Mucosa of descending colon (tissue), 3 donors: ENCODE measurements around the gene PLAU. TPM values are rescaled to one million over a fixed set of nuclear protein-coding genes. Genes with fewer than 3 reads are reported as not detected.
A peak's percentile ranks its signal among the peaks of the same experiment; 100 is the strongest.

Source experiments
- ATAC-seq: fragments of 200-7000 bp; cut with Tn5 transposase; one replicate; pipeline ENCODE4 v1.9.1; 2020; ENCODE audit warnings: mild to moderate bottlenecking, moderate library complexity
- DNase-seq, 3 donors: peaks; one replicate each; pipeline ENCODE4 v3.0.0-alpha.2; 2020
- H3K36me3 ChIP-seq: fragments of 200-600 bp; one replicate; pipeline ENCODE4 v1.8.0; 2021; ENCODE audit warnings: low read depth, mild to moderate bottlenecking
- H3K4me1 ChIP-seq: fragments of 200-600 bp; one replicate; pipeline ENCODE4 v1.8.0; 2021; ENCODE audit warnings: low read depth, mild to moderate bottlenecking
- H3K4me3 ChIP-seq: fragments of 200-600 bp; one replicate; pipeline ENCODE4 v1.8.0; 2021; ENCODE audit warnings: mild to moderate bottlenecking
- H3K9me3 ChIP-seq: fragments of 200-600 bp; one replicate; pipeline ENCODE4 v1.8.0; 2021; ENCODE audit warnings: mild to moderate bottlenecking
- CTCF ChIP-seq: fragments of 200-600 bp; IDR thresholded peaks from one replicate; pipeline ENCODE4 v1.8.0; 2022; ENCODE audit warnings: antibody characterized with exemption, mild to moderate bottlenecking
- intact Hi-C, 2 donors: fragments of 100-400 bp; cut with DNase I in 1 of 2; cut with micrococcal nuclease in 1 of 2; formaldehyde crosslinking; loops; one replicate each; pipeline versions ENCODE4 v1.11.0 to v1.11.1; 2022; cut with DNase I, micrococcal nuclease
- total RNA-seq, 3 donors: library from RNA; stranded (reverse); fragmentation: NEBNext Ultra II Directional in 2 of 3; extraction: Animal tissue kit (Norgen Biotek cat#: 25700) in 2 of 3; gene quantifications; one replicate each; pipeline versions ENCODE4 v1.2.1 to v1.2.4, GENCODE V29; 2021 to 2023
- donor health status: DM: no; HTN: no; CAD: no; lungs with moderate emphysema.
- donor health status: DM: no; HTN: no; CAD: no.
- donor health status: DM: no; HTN: yes; CAD: no.

PLAU gene
- total RNA-seq, 3 donors from 2014 or later: 4.6 to 10.3 (median 5.8) TPM

- intact Hi-C loops: no loop called here
Observed at GRCh38 chr10:73910401-73910763, 550 bp upstream of the PLAU start.

GRCh38 chr10:73911553-73912004 is 647 bp downstream of the PLAU start:
- TF ChIP-seq CTCF: no peak
- ATAC-seq: no peak
- H3K4me1 ChIP-seq: peaks cover 30% of the 10 kb centered on the region
- DNase-seq: peak in 1 of 3 donors; percentile 51
- H3K36me3 ChIP-seq: no peaks in the 10 kb centered on the region
- no peaks in the 10 kb centered on the region for H3K9me3 ChIP-seq
- peak overlapping the region; percentile 9 for H3K4me3 ChIP-seq
- intact Hi-C loops: no loop called here

More at GRCh38 chr10:73910401-73910763, 550 bp upstream of the PLAU start:
- DNase-seq (peak in 1 of 3 donors; percentile 32), ATAC-seq (peak; percentile 7)
- no peak for TF ChIP-seq CTCF
- no peaks in the 10 kb centered on the region for H3K9me3 ChIP-seq
- peaks cover 24% of the 10 kb centered on the region for H3K4me1 ChIP-seq
- H3K4me3 ChIP-seq: no peak overlapping the region
- no peaks in the 10 kb centered on the region for H3K36me3 ChIP-seq

- no peak for TF ChIP-seq CTCF
- intact Hi-C loops: no loop called here
- ATAC-seq (no peak), DNase-seq (no peak)
- Histone ChIP-seq H3K36me3 (no peaks in the 10 kb centered on the region), H3K4me3 (no peak overlapping the region), H3K9me3 (no peaks in the 10 kb centered on the region), H3K4me1 (peaks cover 32% of the 10 kb centered on the region)
Observed at GRCh38 chr10:73914036-73914435, 3.1 kb downstream of the PLAU start.

- Histone ChIP-seq H3K4me1 (peaks cover 20% of the 10 kb centered on the region), H3K4me3 (no peak overlapping the region), H3K36me3 (no peaks in the 10 kb centered on the region), H3K9me3 (no peaks in the 10 kb centered on the region)
- no peak for TF ChIP-seq CTCF
- DNase-seq (peak in 1 of 3 donors; percentile 24), ATAC-seq (peak; percentile 47)
- intact Hi-C loops: no loop called here
Observed at GRCh38 chr10:73915206-73915851, 4.4 kb downstream of the PLAU start.

- intact Hi-C loops: no loop called here
Observed at GRCh38 chr10:73916761-73917470, 6.0 kb downstream of the PLAU start.

More at GRCh38 chr10:73916761-73917470, 6.0 kb downstream of the PLAU start:
- DNase-seq: peak in 1 of 3 donors; percentile 64
- ATAC-seq: peak; percentile 81
- Histone ChIP-seq H3K4me1 (peaks cover 16% of the 10 kb centered on the region), H3K36me3 (no peaks in the 10 kb centered on the region), H3K4me3 (no peak overlapping the region), H3K9me3 (no peaks in the 10 kb centered on the region)
- TF ChIP-seq CTCF: no peak
